CD14-positive monocyte (primary cell): Measurements from ENCODE around the gene TSPAN15. TPM values are rescaled to one million over a fixed set of nuclear protein-coding genes. Genes with fewer than 3 reads are reported as not detected.

ENCODE experiments used
- DNase-seq, 3 donors: peaks; one replicate each; pipeline ENCODE4 v3.0.0-alpha.2; 2011 to 2022
- H2AFZ ChIP-seq: 2 replicates; pipeline ENCODE4 v1.6.0; 2012; ENCODE audit warnings: mild to moderate bottlenecking, low read depth, low read length, inconsistent platforms; ENCODE audit not compliant: insufficient read depth, poor library complexity, severe bottlenecking
- H3K27ac ChIP-seq, 2 donors: 1 replicate in 1 of 2; 2 replicates in 1 of 2; pipeline ENCODE4 v1.5.1; 2012 to 2013; ENCODE audit warnings: low read length in 2 of 2, control low read depth in 1 of 2, inconsistent platforms in 1 of 2, low read depth in 1 of 2, mild to moderate bottlenecking in 1 of 2
- H3K27me3 ChIP-seq, 2 donors: one replicate each; pipeline versions ENCODE4 v1.6.0 to v1.6.1; 2011 to 2013; ENCODE audit warnings: low read length in 2 of 2; ENCODE audit not compliant: control insufficient read depth in 2 of 2, insufficient read depth in 2 of 2
- H3K36me3 ChIP-seq, 2 donors: replicated peaks in 1 of 2; 1 replicate in 1 of 2; 2 replicates in 1 of 2; pipeline versions ENCODE4 v1.5.1 to v1.6.1; 2012 to 2013; ENCODE audit warnings: low read length in 2 of 2, control low read depth in 1 of 2, inconsistent platforms in 1 of 2, mild to moderate bottlenecking in 1 of 2; ENCODE audit not compliant: insufficient read depth in 2 of 2, control insufficient read depth in 1 of 2
- H3K4me1 ChIP-seq, 2 donors: 1 replicate in 1 of 2; 2 replicates in 1 of 2; pipeline versions ENCODE4 v1.5.1 to v1.6.1; 2012 to 2013; ENCODE audit warnings: low read length in 2 of 2, control low read depth in 1 of 2, inconsistent platforms in 1 of 2, mild to moderate bottlenecking in 1 of 2, moderate library complexity in 1 of 2; ENCODE audit not compliant: insufficient read depth in 2 of 2, control insufficient read depth in 1 of 2
- H3K4me2 ChIP-seq: replicated peaks from 2 replicates; pipeline ENCODE3; 2012; ENCODE audit warnings: low read length, moderate library complexity, mild to moderate bottlenecking; ENCODE audit not compliant: poor library complexity, severe bottlenecking; ENCODE audit errors: extremely low read depth
- H3K4me3 ChIP-seq, 3 experiments: fragments of 200-600 bp in 1 of 3; sonication (generic) in 1 of 3; replicated peaks in 1 of 3; 1 replicate in 2 of 3; 2 replicates in 1 of 3; pipeline ENCODE4 v1.5.1; 2011 to 2013; ENCODE audit warnings: low read length in 3 of 3, mild to moderate bottlenecking in 3 of 3, control low read depth in 2 of 3, low read depth in 2 of 3, inconsistent platforms in 1 of 3, moderate library complexity in 1 of 3
- H3K79me2 ChIP-seq: 2 replicates; pipeline ENCODE4 v1.6.0; 2012; ENCODE audit warnings: mild to moderate bottlenecking, control low read depth, inconsistent platforms, low read length, moderate library complexity; ENCODE audit not compliant: insufficient read depth
- H3K9ac ChIP-seq: 2 replicates; pipeline ENCODE4 v1.6.0; 2017; ENCODE audit warnings: low read length, mild to moderate bottlenecking; ENCODE audit not compliant: insufficient read depth, poor library complexity, severe bottlenecking
- H3K9me3 ChIP-seq, 2 donors: replicated peaks in 1 of 2; 1 replicate in 1 of 2; 2 replicates in 1 of 2; pipeline versions ENCODE4 v1.5.1 to v1.6.1; 2012 to 2013; ENCODE audit warnings: low read length in 2 of 2, control low read depth in 1 of 2; ENCODE audit not compliant: control insufficient read depth in 1 of 2, insufficient read depth in 1 of 2
- H4K20me1 ChIP-seq: 2 replicates; pipeline ENCODE4 v1.6.0; 2012; ENCODE audit warnings: mild to moderate bottlenecking, low read length, control low read depth, moderate library complexity; ENCODE audit not compliant: insufficient read depth
- H3K27ac Mint-ChIP-seq, 7 donors: one replicate each; pipeline ENCODE4 v1.8.0; 2020; ENCODE audit warnings: mild to moderate bottlenecking in 7 of 7, mixed read lengths in 7 of 7, moderate library complexity in 6 of 7, inconsistent platforms in 2 of 7
- H3K27me3 Mint-ChIP-seq, 3 donors: one replicate each; pipeline ENCODE4 v1.8.0; 2021 to 2022; ENCODE audit warnings: low read depth in 3 of 3, mild to moderate bottlenecking in 3 of 3, mixed read lengths in 3 of 3, moderate library complexity in 3 of 3, inconsistent platforms in 1 of 3
- H3K36me3 Mint-ChIP-seq, 2 donors: one replicate each; pipeline ENCODE4 v1.8.0; 2020; ENCODE audit warnings: mixed read lengths in 2 of 2, inconsistent platforms in 1 of 2, mild to moderate bottlenecking in 1 of 2
- H3K4me1 Mint-ChIP-seq: one replicate; pipeline ENCODE4 v1.8.0; 2020; ENCODE audit warnings: mild to moderate bottlenecking, mixed read lengths
- H3K4me3 Mint-ChIP-seq, 2 donors: one replicate each; pipeline ENCODE4 v1.8.0; 2020; ENCODE audit warnings: mild to moderate bottlenecking in 2 of 2, mixed read lengths in 2 of 2, moderate library complexity in 1 of 2
- H3K9me3 Mint-ChIP-seq, 7 donors: one replicate each; pipeline ENCODE4 v1.8.0; 2020 to 2022; ENCODE audit warnings: mixed read lengths in 7 of 7, mild to moderate bottlenecking in 6 of 7, moderate library complexity in 6 of 7, inconsistent platforms in 2 of 7
- WGBS: methylation state at CpG from one replicate; pipeline ENCODE4 v1.1.5; 2013; ENCODE audit warnings: missing lambda C conversion rate; ENCODE audit not compliant: insufficient coverage; 5-methylcytosine and 5-hydroxymethylcytosine counted together
- intact Hi-C, 2 donors: fragments of 100-400 bp; cut with micrococcal nuclease; formaldehyde crosslinking; loops; one replicate each; pipeline versions ENCODE4 v1.15.0 to v1.15.1; 2023
- polyA plus RNA-seq, 3 donors: library from polyadenylated mRNA; depleted of rRNA in 1 of 3; unstranded in 2 of 3; stranded (reverse) in 1 of 3; fragments of 300-500 nt in 2 of 3; fragments of >200 nt in 1 of 3; fragmentation: Illumina TruSeq in 2 of 3; gene quantifications; 1 replicate in 2 of 3; 2 replicates in 1 of 3; pipeline ENCODE4 v1.2.3, GENCODE V29; 2012 to 2021
- TF ChIP-seq, protein P1 (sequence below): fragments of 200-600 bp; IDR thresholded peaks from one replicate; pipeline ENCODE4 v1.8.0; 2022; ENCODE audit warnings: antibody characterized with exemption, mild to moderate bottlenecking

TSPAN15 gene
- polyA plus RNA-seq, 3 donors: 0.22 to 0.39 TPM; not detected in 1

DNA sequence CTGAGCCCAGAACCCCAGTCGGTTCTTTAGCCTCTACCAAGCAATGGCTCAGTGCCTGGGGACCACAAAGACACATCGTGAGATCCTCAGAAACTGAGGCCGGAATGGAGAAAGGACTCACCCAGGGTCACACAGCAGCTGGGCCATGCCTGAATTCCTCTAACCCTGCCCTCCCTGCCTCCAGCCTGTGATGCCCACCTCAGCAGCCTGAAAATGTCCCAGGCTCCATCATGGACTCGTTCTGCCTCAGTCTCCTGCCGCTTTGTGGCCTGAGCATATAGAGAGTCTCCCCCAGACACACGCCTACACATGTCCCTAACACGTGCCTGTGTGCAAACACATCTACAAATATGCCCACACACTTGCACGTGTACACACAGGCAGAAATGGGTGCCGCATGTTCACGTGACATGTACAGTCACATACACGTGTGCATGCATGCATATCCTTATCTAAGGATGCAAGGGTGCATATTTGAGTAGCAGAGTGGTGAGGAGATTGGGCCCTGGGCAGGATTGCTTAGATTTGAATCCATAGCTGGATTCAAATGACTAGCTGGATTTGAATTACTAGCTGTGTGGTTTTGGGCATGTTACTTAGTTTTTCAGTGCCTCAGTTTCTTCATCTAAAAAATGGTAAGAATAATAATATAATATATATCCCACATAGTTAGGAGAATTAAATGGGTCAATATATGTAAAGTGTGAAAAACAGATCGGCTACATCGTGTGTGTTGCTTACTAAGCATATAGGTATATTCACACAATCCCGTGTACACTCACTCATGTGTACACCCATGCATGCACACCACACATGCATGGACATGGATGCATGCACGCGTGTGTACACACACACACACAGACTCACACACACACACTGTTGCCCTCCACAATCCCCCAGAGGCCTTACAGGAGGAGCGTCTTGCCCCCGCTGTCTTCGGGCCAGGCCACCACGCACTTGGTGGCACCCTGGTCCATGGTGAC is 36.9 kb upstream of the TSPAN15 start:
- H3K9me3 Mint-ChIP-seq: no peaks in the 10 kb centered on the region
- H3K4me1 Mint-ChIP-seq: peaks cover 3% of the 10 kb centered on the region
- H3K36me3 Mint-ChIP-seq: no peaks in the 10 kb centered on the region
- no peak overlapping the region for H3K4me3 Mint-ChIP-seq
- no peak overlapping the region for H3K27ac Mint-ChIP-seq
- Histone ChIP-seq H3K4me3 (no peak overlapping the region), H3K9ac (no peak overlapping the region), H3K4me1 (peaks cover 3 to 5% of the 10 kb centered on the region in 2 donors), H4K20me1 (no peaks in the 10 kb centered on the region), H3K27ac (no peak overlapping the region), H3K4me2 (no peak overlapping the region), H3K79me2 (no peaks in the 10 kb centered on the region), H3K9me3 (no peaks in the 10 kb centered on the region), H3K36me3 (no peaks in the 10 kb centered on the region), H3K27me3 (no peaks in the 10 kb centered on the region), H2AFZ (no peak overlapping the region)
- TF ChIP-seq, protein P1, sequence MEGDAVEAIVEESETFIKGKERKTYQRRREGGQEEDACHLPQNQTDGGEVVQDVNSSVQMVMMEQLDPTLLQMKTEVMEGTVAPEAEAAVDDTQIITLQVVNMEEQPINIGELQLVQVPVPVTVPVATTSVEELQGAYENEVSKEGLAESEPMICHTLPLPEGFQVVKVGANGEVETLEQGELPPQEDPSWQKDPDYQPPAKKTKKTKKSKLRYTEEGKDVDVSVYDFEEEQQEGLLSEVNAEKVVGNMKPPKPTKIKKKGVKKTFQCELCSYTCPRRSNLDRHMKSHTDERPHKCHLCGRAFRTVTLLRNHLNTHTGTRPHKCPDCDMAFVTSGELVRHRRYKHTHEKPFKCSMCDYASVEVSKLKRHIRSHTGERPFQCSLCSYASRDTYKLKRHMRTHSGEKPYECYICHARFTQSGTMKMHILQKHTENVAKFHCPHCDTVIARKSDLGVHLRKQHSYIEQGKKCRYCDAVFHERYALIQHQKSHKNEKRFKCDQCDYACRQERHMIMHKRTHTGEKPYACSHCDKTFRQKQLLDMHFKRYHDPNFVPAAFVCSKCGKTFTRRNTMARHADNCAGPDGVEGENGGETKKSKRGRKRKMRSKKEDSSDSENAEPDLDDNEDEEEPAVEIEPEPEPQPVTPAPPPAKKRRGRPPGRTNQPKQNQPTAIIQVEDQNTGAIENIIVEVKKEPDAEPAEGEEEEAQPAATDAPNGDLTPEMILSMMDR: no peak
- WGBS: 94% methylated on average over 18 of the region's 20 CpGs
- no peak for DNase-seq
- H3K27me3 Mint-ChIP-seq: peaks cover 0 to 6% (median 4%) of the 10 kb centered on the region in 3 donors
- intact Hi-C loops: loop anchor here in 1 of 2 donors (5.0 kb wide), 1 partner anchor 88 kb away; no protein-coding TSS in a partner anchor

GRCh38 chr10:69415049-69415448 is 36.2 kb upstream of the TSPAN15 start:
- H3K4me2 ChIP-seq: no peak overlapping the region
- H3K9me3 ChIP-seq: no peaks in the 10 kb centered on the region
- Mint-ChIP-seq H3K4me3 (no peak overlapping the region), H3K4me1 (peaks cover 2% of the 10 kb centered on the region), H3K27ac (no peak overlapping the region), H3K9me3 (no peaks in the 10 kb centered on the region), H3K36me3 (no peaks in the 10 kb centered on the region), H3K27me3 (peaks cover 0 to 6% (median 4%) of the 10 kb centered on the region in 3 donors)
- no peak for DNase-seq
- TF ChIP-seq, protein P1: no peak
- H4K20me1 ChIP-seq: no peaks in the 10 kb centered on the region
- no peaks in the 10 kb centered on the region for H3K36me3 ChIP-seq
- H3K9ac ChIP-seq: no peak overlapping the region
- H3K79me2 ChIP-seq: no peaks in the 10 kb centered on the region
- 94% methylated on average over 13 of the region's 13 CpGs for WGBS
- no peak overlapping the region for H2AFZ ChIP-seq
- H3K4me3 ChIP-seq: no peak overlapping the region
- no peaks in the 10 kb centered on the region for H3K27me3 ChIP-seq
- H3K27ac ChIP-seq: no peak overlapping the region
- peaks cover 0 to 1% of the 10 kb centered on the region in 2 donors for H3K4me1 ChIP-seq
- intact Hi-C loops: loop anchor here in 1 of 2 donors (5.0 kb wide), 1 partner anchor 87 kb away; no protein-coding TSS in a partner anchor
